AG04449 (cell line): ENCODE measurements around the gene PDE7B.
A peak's percentile ranks its signal among the peaks of the same experiment; 100 is the strongest.

ENCODE experiments used
- CTCF ChIA-PET: fragments of 350-600 bp; formaldehyde crosslinking; extraction: SDS; loops from one replicate; lab custom pipeline; 2021; ENCODE audit warnings: antibody characterized with exemption; lab: Yijun Ruan, JAX
- POLR2A ChIA-PET: fragments of 400-600, 350-600 bp; formaldehyde crosslinking; extraction: SDS; loops from one replicate; lab custom pipeline; 2020; ENCODE audit warnings: antibody characterized with exemption, inconsistent platforms; lab: Yijun Ruan, JAX
- DNase-seq: peaks from one replicate; pipeline ENCODE4 v3.0.0-alpha.2; 2010; ENCODE audit warnings: low read depth, low spot score
- H3K4me3 ChIP-seq: 2 replicates; pipeline ENCODE4 v1.5.1; 2011; ENCODE audit warnings: low read depth, mild to moderate bottlenecking, control low read depth, low read length
- TF ChIP-seq, protein P1 (sequence below): IDR thresholded peaks from one replicate; pipeline ENCODE4 v1.5.1; 2011; ENCODE audit warnings: mild to moderate bottlenecking, moderate library complexity, low read length, control low read depth, inconsistent platforms; ENCODE audit not compliant: insufficient read depth; ENCODE audit errors: missing control alignments

Gene PDE7B

DNA sequence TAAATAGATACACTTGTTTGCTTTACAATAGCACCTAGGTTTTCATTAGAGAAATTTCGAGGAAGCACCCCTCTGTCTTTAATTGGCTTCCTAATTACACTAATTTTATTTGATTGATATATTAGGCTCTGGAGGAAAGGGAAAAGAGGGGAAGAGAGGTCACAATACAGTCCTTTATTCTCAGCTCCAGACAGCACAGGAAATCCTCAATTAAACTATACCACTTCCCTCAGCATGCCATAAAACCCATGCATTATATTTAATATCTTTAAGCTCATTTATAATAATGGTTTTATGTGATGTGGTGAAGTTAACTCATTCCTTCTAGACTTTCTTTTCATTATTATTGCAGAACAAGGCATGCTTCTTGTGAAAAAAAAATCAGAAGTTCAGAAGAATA is 17.7 kb upstream of the PDE7B start:
- TF ChIP-seq, protein P1, sequence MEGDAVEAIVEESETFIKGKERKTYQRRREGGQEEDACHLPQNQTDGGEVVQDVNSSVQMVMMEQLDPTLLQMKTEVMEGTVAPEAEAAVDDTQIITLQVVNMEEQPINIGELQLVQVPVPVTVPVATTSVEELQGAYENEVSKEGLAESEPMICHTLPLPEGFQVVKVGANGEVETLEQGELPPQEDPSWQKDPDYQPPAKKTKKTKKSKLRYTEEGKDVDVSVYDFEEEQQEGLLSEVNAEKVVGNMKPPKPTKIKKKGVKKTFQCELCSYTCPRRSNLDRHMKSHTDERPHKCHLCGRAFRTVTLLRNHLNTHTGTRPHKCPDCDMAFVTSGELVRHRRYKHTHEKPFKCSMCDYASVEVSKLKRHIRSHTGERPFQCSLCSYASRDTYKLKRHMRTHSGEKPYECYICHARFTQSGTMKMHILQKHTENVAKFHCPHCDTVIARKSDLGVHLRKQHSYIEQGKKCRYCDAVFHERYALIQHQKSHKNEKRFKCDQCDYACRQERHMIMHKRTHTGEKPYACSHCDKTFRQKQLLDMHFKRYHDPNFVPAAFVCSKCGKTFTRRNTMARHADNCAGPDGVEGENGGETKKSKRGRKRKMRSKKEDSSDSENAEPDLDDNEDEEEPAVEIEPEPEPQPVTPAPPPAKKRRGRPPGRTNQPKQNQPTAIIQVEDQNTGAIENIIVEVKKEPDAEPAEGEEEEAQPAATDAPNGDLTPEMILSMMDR: no peak
- no peak for DNase-seq
- POLR2A ChIA-PET: no interaction called here
- CTCF ChIA-PET: interaction anchor here (0.9 to 1.1 kb wide), 2 partner anchors 14 to 392 kb away, joined by 3 read pairs; no protein-coding TSS in a partner anchor
- no peak overlapping the region for H3K4me3 ChIP-seq

DNA sequence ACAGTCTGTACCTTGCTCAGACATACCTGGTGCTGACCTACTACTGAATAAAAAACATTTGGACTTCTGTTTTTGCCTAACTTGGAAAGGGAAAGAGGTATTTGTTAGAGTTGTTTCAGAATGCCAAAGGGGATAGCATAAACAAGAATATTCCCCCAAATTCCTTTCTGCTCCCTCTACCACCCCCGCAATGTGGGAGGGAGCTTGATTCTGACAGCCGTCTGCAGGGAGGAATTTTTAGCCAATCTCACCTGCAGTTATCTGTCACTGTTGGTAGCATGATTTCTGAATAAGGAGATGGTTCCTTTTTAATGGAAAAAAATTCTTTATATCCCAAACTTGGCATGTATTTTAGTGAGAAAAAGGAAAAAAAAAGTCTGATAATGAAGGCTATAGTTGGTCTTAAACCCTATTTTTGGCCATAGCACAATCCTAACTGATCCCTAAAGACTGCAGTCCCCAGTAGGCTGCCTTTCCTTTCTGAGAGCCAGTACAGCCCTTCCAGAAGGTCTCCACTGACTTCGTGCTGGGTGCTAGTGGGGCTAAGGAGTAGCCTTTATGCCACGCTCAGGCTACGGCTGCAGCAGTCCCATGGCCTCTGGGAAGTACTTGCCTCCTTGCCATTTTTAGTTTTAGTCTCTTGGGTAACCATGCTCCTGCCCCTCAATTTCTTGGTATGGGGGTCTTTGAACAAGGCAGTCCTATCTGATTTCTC is 13.6 kb upstream of the PDE7B start:
- CTCF ChIA-PET: no interaction called here
- DNase-seq: no peak
- POLR2A ChIA-PET: no interaction called here
- TF ChIP-seq, protein P1: no peak
- H3K4me3 ChIP-seq: no peak overlapping the region

DNA sequence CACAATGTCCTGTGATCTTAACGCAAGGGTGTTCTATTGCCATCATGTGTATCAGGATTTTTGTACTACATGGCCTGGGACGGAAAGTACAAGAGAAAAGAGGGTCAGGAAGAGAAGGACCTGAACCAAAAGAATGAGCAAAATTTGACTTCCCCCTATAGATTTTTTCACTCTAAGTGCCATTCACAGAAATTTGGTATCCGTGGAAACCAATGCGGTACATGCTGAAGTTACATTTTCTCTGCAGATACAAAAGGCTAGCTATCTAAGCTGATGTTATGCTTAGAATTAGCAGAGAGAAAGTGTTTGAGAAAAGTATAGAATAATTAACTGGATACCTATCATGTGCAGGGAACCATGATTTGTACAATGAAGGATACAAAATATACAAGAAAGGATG is 12.4 kb upstream of the PDE7B start:
- ChIA-PET POLR2A (no interaction called here), CTCF (no interaction called here)
- DNase-seq: no peak
- TF ChIP-seq, protein P1: no peak
- H3K4me3 ChIP-seq: no peak overlapping the region

DNA sequence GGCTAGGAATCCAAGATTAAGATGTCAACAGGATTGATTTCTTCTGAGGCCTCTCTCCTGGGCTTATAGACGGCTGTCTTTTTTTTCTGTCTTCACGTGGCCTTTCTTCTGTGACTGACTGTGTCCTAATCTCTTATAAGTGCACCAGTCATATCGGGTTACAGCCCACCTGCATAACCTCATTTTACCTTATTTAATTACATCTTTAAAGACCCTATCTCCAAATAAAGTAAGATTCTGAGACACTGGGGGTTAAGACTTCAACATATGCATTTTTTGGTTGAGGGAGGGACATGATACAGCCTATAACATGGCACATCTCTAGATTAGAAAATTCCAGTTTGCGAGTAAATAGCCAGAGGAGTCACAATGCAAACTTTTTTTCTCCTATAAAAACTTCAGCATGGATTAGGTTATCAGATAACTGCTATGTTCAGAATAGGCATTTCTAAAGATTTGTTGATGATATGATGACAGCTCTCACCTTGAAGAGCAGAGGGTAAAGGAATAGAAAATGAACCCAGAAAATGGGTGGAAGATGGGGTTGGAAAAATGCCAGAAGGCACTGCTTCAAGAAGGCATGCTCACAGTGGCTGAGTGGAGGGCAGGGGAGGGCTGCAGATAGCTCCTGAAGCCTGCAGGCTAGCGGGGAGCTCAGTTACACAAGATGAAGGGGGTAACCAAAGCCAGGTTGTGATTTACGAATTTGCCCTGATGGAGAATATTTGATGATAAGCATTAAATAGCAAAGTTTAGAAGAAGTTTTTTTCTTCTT is 8.7 kb upstream of the PDE7B start:
- TF ChIP-seq, protein P1: no peak
- ChIA-PET POLR2A (no interaction called here), CTCF (interaction anchor here (1.0 to 1.2 kb wide), 2 partner anchors 306 to 383 kb away, joined by 3 read pairs; no protein-coding TSS in a partner anchor)
- no peak for DNase-seq
- H3K4me3 ChIP-seq: no peak overlapping the region

DNA sequence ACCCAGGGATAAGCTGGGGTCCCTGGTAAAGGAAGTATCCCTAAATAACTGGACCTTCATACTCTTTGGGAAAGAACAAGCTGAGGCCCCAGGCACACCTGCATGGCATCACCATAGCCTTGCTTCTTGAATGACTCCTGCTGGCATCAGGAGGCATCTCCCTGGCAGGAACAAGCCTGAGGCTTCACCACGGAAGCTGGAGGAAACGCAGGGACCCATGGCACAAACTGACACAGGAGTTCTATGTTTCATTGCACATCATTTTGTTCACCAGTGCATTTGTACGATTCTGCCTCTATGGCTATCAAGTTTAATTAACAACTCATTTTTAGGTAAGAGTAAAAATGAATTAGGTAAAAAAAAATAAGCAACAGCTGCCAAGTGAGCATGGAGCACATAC is 619 bp upstream of the PDE7B start:
- ChIA-PET CTCF (interaction anchor here (0.8 to 3.5 kb wide), 4 partner anchors 61 to 375 kb away, joined by 3 to 23 read pairs (median 3); no protein-coding TSS in a partner anchor), POLR2A (no interaction called here)
- TF ChIP-seq, protein P1: peak; percentile 27
- peak overlapping the region; percentile 66; the same call in 1 of the 2 replicates for H3K4me3 ChIP-seq
- DNase-seq: no peak

DNA sequence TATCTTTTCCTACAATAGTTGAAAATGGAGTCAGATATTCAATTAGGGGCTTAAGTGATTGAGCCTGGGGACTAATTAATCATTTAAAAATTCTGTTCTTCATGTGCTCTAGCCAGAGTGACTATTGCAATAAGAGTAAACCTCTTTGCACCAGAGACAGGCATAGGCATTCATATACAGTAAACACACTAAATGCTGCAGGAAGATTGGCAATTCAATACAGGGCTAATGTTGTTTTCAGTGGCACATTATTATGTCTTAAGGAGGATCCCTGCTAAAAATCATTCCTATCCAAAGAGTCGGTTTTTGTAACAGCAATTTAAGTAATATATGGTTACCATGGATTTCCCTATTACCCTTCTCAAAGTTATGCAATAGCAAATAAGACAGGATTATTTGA is 1.2 kb downstream of the PDE7B start:
- ChIA-PET POLR2A (interaction anchor here (0.7 kb wide), 1 partner anchor 317 kb away, joined by 3 read pairs; no protein-coding TSS in a partner anchor), CTCF (interaction anchor here (0.9 to 3.5 kb wide), 6 partner anchors 13 to 374 kb away, joined by 3 to 23 read pairs (median 7); no protein-coding TSS in a partner anchor)
- no peak for DNase-seq
- TF ChIP-seq, protein P1: no peak
- H3K4me3 ChIP-seq: peak overlapping the region; percentile 66
